ENCODE measurements around the gene C17orf58. TPM values are rescaled to one million over a fixed set of nuclear protein-coding genes. Genes with fewer than 3 reads are reported as not detected.

C17orf58 gene
- total and polyA plus RNA-seq, 9 of the 15 experiments (the other 6 are each of a cell fraction or from before 2014, with no cell fraction given), result 8.6 to 37.4 (median 27.6) TPM

- in situ Hi-C loops (cut with MboI) (no loop called here), intact Hi-C loops (cut with micrococcal nuclease) (no loop called here)
- no peak overlapping the region for H3K4me2 ChIP-seq (ENCODE audit: insufficient read depth, low read length)
- ChIA-PET POLR2A (no interaction called here), CTCF (ENCODE audit: low intra/inter-chr PET ratio) (no interaction called here)
- no peaks in the 10 kb centered on the region for H4K20me1 ChIP-seq (replicated peaks; ENCODE audit: control insufficient read depth, insufficient read depth, low read length)
- H3K9me1 ChIP-seq (ENCODE audit: control insufficient read depth, insufficient read depth, low read length), result no peaks in the 10 kb centered on the region
- 39% methylated on average over 3 of the region's 3 CpGs for WGBS (ENCODE audit: insufficient coverage, low coverage, missing lambda C conversion rate)
- H3K9ac ChIP-seq (ENCODE audit: insufficient read depth in 1 of 2, low read depth in 2 of 2, low read length in 2 of 2), result no peak overlapping the region
- H2AFZ ChIP-seq (ENCODE audit: low read depth, low read length), result no peak overlapping the region
- H3K27me3 ChIP-seq (ENCODE audit: control insufficient read depth in 2 of 2, insufficient read depth in 2 of 2, low read length in 2 of 2), result no peaks in the 10 kb centered on the region
- H3K36me3 ChIP-seq (ENCODE audit: control insufficient read depth, insufficient read depth, low read length), result no peaks in the 10 kb centered on the region
- peaks cover 6 to 12% of the 10 kb centered on the region in 2 experiments for H3K4me1 ChIP-seq (replicated peaks in 1 of 2; ENCODE audit: control insufficient read depth in 2 of 2, insufficient read depth in 2 of 2, low read length in 2 of 2)
- FAIRE-seq (peak; percentile 60), DNase-seq (ENCODE audit: extremely low read depth in 1 of 4, low spot score in 3 of 4) (no peak), ATAC-seq (no peak)
- no peak overlapping the region for H3K4me3 ChIP-seq
- TF ChIP-seq FOXP4 (CRISPR knock-in tag; IDR thresholded peaks at IDR 0.05; ENCODE audit: borderline replicate concordance) (no peak), ZNF253 (CRISPR knock-in tag; conservative IDR thresholded peaks at IDR 0.05) (no peak), ELK1 (CRISPR knock-in tag; IDR thresholded peaks at IDR 0.05) (no peak), NCOR1 (IDR thresholded peaks at IDR 0.05) (no peak), ELF1 (tag; IDR thresholded peaks at IDR 0.05) (no peak)
- peaks cover 8% of the 10 kb centered on the region; the same call in 1 of the 3 replicates for H3K79me2 ChIP-seq (ENCODE audit: control insufficient read depth, insufficient read depth, low read length)
- BruUV-seq (replicated peaks), result no TSS peak
- H3K9me3 ChIP-seq (replicated peaks; ENCODE audit: control insufficient read depth, insufficient read depth, low read depth, low read length), result no peaks in the 10 kb centered on the region
- H3K27ac ChIP-seq (ENCODE audit: extremely low read depth, low read depth, low read length), result no peak overlapping the region
These were observed 3.1 kb upstream of the C17orf58 start for GRCh38 chr17:67999291-67999911.
